Trophoblast cell (in vitro differentiated cells and primary cell): ENCODE data around the gene DUSP28.

Experiments used
- DNase-seq, 2 donors: peaks; one replicate each; pipeline ENCODE4 v3.0.0-alpha.2; 2016
- H2AFZ ChIP-seq: 2 replicates; pipeline ENCODE4 v1.6.1; 2013; ENCODE audit warnings: low read length, moderate library complexity, mild to moderate bottlenecking; ENCODE audit not compliant: insufficient read depth, poor library complexity
- H2AK5ac ChIP-seq: 2 replicates; pipeline ENCODE4 v1.6.1; 2013; ENCODE audit warnings: mild to moderate bottlenecking, low read length
- H2BK120ac ChIP-seq: 2 replicates; pipeline ENCODE4 v1.6.1; 2013; ENCODE audit warnings: low read length, mild to moderate bottlenecking, moderate library complexity; ENCODE audit not compliant: insufficient read depth, poor library complexity
- H2BK12ac ChIP-seq: 2 replicates; pipeline ENCODE4 v1.6.1; 2013; ENCODE audit warnings: mild to moderate bottlenecking, low read length, moderate library complexity
- H2BK5ac ChIP-seq: 2 replicates; pipeline ENCODE4 v1.6.1; 2013; ENCODE audit warnings: low read length, low read depth, moderate library complexity, mild to moderate bottlenecking; ENCODE audit not compliant: poor library complexity
- H3K14ac ChIP-seq: 2 replicates; pipeline ENCODE4 v1.6.1; 2013; ENCODE audit warnings: mild to moderate bottlenecking, low read length
- H3K18ac ChIP-seq: 2 replicates; pipeline ENCODE4 v1.6.1; 2013; ENCODE audit warnings: mild to moderate bottlenecking, low read length
- H3K23ac ChIP-seq: 2 replicates; pipeline ENCODE4 v1.6.1; 2013; ENCODE audit warnings: low read length
- H3K27ac ChIP-seq: 2 replicates; pipeline ENCODE4 v1.5.1; 2013; ENCODE audit warnings: low read depth, mild to moderate bottlenecking, inconsistent platforms, low read length, moderate library complexity
- H3K27me3 ChIP-seq: 2 replicates; pipeline ENCODE4 v1.6.1; 2013; ENCODE audit warnings: inconsistent platforms, mild to moderate bottlenecking, low read length, moderate library complexity; ENCODE audit not compliant: insufficient read depth
- H3K36me3 ChIP-seq, 2 experiments: 1 replicate in 1 of 2; 2 replicates in 1 of 2; pipeline ENCODE4 v1.6.1; 2013; ENCODE audit warnings: low read length in 2 of 2, mild to moderate bottlenecking in 2 of 2, moderate library complexity in 1 of 2; ENCODE audit not compliant: insufficient read depth in 2 of 2, control insufficient read depth in 1 of 2
- H3K4ac ChIP-seq: 2 replicates; pipeline ENCODE4 v1.6.1; 2013; ENCODE audit warnings: low read depth, mild to moderate bottlenecking, low read length, moderate library complexity
- H3K4me1 ChIP-seq, 2 experiments: 1 replicate in 1 of 2; 2 replicates in 1 of 2; pipeline ENCODE4 v1.6.1; 2013; ENCODE audit warnings: low read length in 2 of 2, mild to moderate bottlenecking in 2 of 2, moderate library complexity in 1 of 2; ENCODE audit not compliant: insufficient read depth in 2 of 2, control insufficient read depth in 1 of 2
- H3K4me2 ChIP-seq: 2 replicates; pipeline ENCODE4 v1.6.1; 2013; ENCODE audit warnings: inconsistent platforms, mild to moderate bottlenecking, low read length, moderate library complexity
- H3K4me3 ChIP-seq: 2 replicates; pipeline ENCODE4 v1.5.1; 2013; ENCODE audit warnings: mild to moderate bottlenecking, low read depth, low read length, inconsistent platforms
- H3K79me1 ChIP-seq: one replicate; pipeline ENCODE4 v1.6.1; 2013; ENCODE audit warnings: low read length
- H3K79me2 ChIP-seq: 2 replicates; pipeline ENCODE4 v1.6.1; 2013; ENCODE audit warnings: low read length, mild to moderate bottlenecking; ENCODE audit not compliant: control insufficient read depth, insufficient read depth, poor library complexity
- H3K9ac ChIP-seq: 2 replicates; pipeline ENCODE4 v1.6.1; 2013; ENCODE audit warnings: mild to moderate bottlenecking, low read length
- H3K9me3 ChIP-seq: 2 replicates; pipeline ENCODE4 v1.6.1; 2013; ENCODE audit warnings: low read depth, mild to moderate bottlenecking, control low read depth, inconsistent platforms, low read length; ENCODE audit not compliant: insufficient read depth
- H4K12ac ChIP-seq: 2 replicates; pipeline ENCODE4 v1.6.1; 2013; ENCODE audit warnings: low read depth, mild to moderate bottlenecking, low read length, moderate library complexity
- H4K8ac ChIP-seq: 2 replicates; pipeline ENCODE4 v1.6.1; 2013; ENCODE audit warnings: low read depth, mild to moderate bottlenecking, low read length, moderate library complexity
- H4K91ac ChIP-seq: one replicate; pipeline ENCODE4 v1.6.1; 2013; ENCODE audit warnings: low read depth, mild to moderate bottlenecking, low read length, moderate library complexity
- WGBS: extraction: QIAGEN DNeasy Blood & Tissue Kit; methylation state at CpG from one replicate; pipeline ENCODE4 v1.1.7; 2013; ENCODE audit warnings: missing lambda C conversion rate; ENCODE audit not compliant: insufficient read length, insufficient coverage; ENCODE audit errors: extremely low coverage; 5-methylcytosine and 5-hydroxymethylcytosine counted together

Gene DUSP28

DNA sequence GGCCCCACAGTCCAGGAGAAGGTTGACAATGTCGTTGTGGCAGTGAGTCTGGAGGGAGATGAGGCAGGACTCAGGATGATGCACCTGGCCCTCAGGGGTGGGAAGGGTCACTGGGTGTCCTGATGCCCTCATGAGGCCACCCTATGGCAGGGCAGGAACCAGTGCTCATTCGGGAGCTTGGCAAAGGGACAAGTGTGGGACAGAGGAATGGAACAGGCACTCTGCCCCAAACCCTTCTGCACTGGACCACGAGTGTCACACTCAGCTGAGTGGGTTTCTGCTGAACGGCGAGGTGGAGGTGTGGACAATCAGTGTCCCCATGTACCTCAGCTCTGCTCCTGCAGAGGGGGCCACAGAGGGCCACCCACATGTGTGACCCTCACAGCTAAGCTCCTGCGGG is 34.4 kb upstream of the DUSP28 start:
- Histone ChIP-seq H3K79me2 (no peaks in the 10 kb centered on the region), H4K8ac (no peak overlapping the region), H2AK5ac (no peak overlapping the region), H3K4me3 (peak overlapping the region; percentile 47), H3K36me3 (peaks cover 34 to 35% of the 10 kb centered on the region in 2 experiments), H3K9ac (no peak overlapping the region), H3K27ac (no peak overlapping the region), H3K9me3 (peaks cover 63% of the 10 kb centered on the region), H3K4me1 (no peaks in the 10 kb centered on the region), H4K12ac (no peak overlapping the region), H3K4me2 (no peak overlapping the region), H3K4ac (no peak overlapping the region), H4K91ac (no peak overlapping the region), H3K23ac (no peak overlapping the region), H2BK12ac (no peak overlapping the region), H2AFZ (no peak overlapping the region), H3K27me3 (no peaks in the 10 kb centered on the region), H2BK120ac (no peak overlapping the region), H3K18ac (no peak overlapping the region), H2BK5ac (no peak overlapping the region), H3K14ac (no peak overlapping the region), H3K79me1 (no peaks in the 10 kb centered on the region)
- no peak for DNase-seq
- no CpG with 5 or more reads among the region's 6 CpGs for WGBS

DNA sequence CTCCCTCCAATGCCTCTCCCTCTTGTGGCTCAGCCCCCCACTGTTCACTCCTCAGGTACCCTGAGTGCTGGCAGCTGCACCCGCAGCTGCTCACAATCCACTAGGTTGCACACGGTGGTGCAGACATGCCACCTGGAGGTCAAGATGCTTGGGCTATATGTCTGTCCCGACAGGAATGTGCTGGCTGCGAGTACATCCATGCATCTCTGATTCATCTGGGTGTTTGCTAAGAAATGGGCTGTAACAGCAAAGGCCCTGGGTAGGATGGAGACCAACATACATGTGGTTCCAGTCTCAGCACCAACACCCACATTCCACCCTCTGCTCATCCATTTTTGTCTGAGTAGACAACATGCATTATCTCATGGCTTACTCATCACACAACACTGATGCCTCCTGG is 33.6 kb upstream of the DUSP28 start:
- Histone ChIP-seq H3K4ac (no peak overlapping the region), H3K18ac (no peak overlapping the region), H2BK5ac (no peak overlapping the region), H3K9me3 (peaks cover 59% of the 10 kb centered on the region), H3K9ac (no peak overlapping the region), H3K79me2 (no peaks in the 10 kb centered on the region), H4K91ac (no peak overlapping the region), H3K14ac (no peak overlapping the region), H2AFZ (no peak overlapping the region), H4K12ac (no peak overlapping the region), H2BK12ac (no peak overlapping the region), H3K27me3 (no peaks in the 10 kb centered on the region), H3K27ac (no peak overlapping the region), H3K4me2 (no peak overlapping the region), H3K79me1 (no peaks in the 10 kb centered on the region), H3K36me3 (peaks cover 34 to 35% of the 10 kb centered on the region in 2 experiments), H4K8ac (no peak overlapping the region), H3K4me3 (no peak overlapping the region), H3K4me1 (no peaks in the 10 kb centered on the region), H3K23ac (no peak overlapping the region), H2BK120ac (no peak overlapping the region), H2AK5ac (no peak overlapping the region)
- WGBS = no CpG with 5 or more reads among the region's 4 CpGs
- DNase-seq = peak; percentile 74 to 83

DNA sequence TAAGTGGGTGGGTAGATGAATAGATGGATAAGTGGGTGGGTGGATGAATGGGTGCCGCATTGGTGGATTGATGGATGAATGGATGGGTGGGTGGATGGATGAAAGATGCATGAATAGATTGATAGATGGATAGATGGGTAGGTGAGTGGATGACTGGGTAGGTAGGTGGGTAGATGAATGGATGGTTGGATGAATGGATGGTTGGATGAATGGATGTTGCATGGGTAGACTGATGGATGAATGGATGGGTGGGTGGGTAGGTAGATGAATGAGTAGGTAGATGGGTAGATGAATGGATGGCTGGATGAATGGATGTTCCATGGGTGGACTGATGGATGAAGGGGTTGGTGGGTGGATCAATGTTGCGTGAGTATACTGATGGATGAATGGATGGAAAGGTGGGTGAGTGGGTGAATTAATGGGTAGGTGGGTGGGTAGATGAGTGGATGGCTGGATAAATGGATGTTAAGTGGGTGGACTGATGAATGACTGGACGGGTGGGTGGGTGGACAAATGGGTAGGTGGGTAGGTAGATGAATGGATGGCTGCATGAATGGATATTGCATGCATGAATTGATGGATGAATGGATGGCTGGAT is 32.9 kb upstream of the DUSP28 start:
- no peak overlapping the region for H3K9ac ChIP-seq
- H4K91ac ChIP-seq = no peak overlapping the region
- no peak for DNase-seq
- no peak overlapping the region for H3K23ac ChIP-seq
- no peak overlapping the region for H3K4me2 ChIP-seq
- H3K4me1 ChIP-seq = no peaks in the 10 kb centered on the region
- peaks cover 34% of the 10 kb centered on the region in 2 experiments for H3K36me3 ChIP-seq
- H4K8ac ChIP-seq = no peak overlapping the region
- peaks cover 59% of the 10 kb centered on the region for H3K9me3 ChIP-seq
- no peak overlapping the region for H2AFZ ChIP-seq
- H2AK5ac ChIP-seq = no peak overlapping the region
- no peaks in the 10 kb centered on the region for H3K79me2 ChIP-seq
- H2BK5ac ChIP-seq = no peak overlapping the region
- no peak overlapping the region for H3K27ac ChIP-seq
- H3K27me3 ChIP-seq = no peaks in the 10 kb centered on the region
- WGBS = 75% methylated on average over 1 of the region's 3 CpGs
- no peak overlapping the region for H3K18ac ChIP-seq
- no peak overlapping the region for H2BK12ac ChIP-seq
- H4K12ac ChIP-seq = no peak overlapping the region
- no peak overlapping the region for H3K4ac ChIP-seq
- no peak overlapping the region for H3K14ac ChIP-seq
- no peaks in the 10 kb centered on the region for H3K79me1 ChIP-seq
- no peak overlapping the region for H2BK120ac ChIP-seq
- H3K4me3 ChIP-seq = no peak overlapping the region

DNA sequence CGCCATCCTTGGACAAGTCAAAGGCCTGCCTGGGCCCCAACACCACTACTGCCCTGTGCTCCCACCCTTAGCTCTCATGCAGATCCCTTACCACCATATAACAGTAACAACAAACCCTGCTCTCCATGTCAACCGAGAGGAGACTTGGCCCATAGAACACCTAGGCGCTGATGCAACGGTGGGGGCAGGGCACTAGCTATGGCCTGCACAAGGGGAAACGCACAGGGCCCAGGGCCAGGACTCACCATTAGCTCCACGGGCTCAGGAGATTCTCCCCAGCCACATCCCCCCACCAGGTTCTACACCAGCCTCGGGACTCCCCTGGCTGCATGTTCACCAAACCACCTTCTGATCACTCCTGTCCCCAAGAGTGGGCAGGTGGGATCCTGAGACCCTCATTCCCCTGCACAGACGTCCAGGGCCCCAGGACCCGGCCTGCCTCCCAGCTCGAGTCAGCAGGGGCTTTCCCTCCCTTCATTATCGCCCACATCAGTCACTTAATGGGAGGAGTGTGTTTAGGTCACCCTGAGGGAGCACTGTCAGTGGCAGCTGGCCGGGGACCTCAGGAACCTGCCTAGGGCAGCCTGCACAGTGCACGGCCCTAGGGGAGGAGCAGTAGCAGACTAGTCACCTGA is 31.6 kb upstream of the DUSP28 start:
- no peak overlapping the region for H2BK5ac ChIP-seq
- H3K79me1 ChIP-seq = no peaks in the 10 kb centered on the region
- no peak overlapping the region for H4K91ac ChIP-seq
- no peak overlapping the region for H3K23ac ChIP-seq
- H3K4me1 ChIP-seq = no peaks in the 10 kb centered on the region
- H3K9ac ChIP-seq = no peak overlapping the region
- DNase-seq = no peak
- H3K9me3 ChIP-seq = peaks cover 48% of the 10 kb centered on the region
- no peak overlapping the region for H2BK12ac ChIP-seq
- H3K4me2 ChIP-seq = no peak overlapping the region
- no peak overlapping the region for H2BK120ac ChIP-seq
- no peaks in the 10 kb centered on the region for H3K79me2 ChIP-seq
- H4K8ac ChIP-seq = no peak overlapping the region
- H3K14ac ChIP-seq = no peak overlapping the region
- H4K12ac ChIP-seq = no peak overlapping the region
- no peak overlapping the region for H3K27ac ChIP-seq
- H3K27me3 ChIP-seq = no peaks in the 10 kb centered on the region
- H2AK5ac ChIP-seq = no peak overlapping the region
- H3K36me3 ChIP-seq = peaks cover 23 to 25% of the 10 kb centered on the region in 2 experiments
- no CpG with 5 or more reads among the region's 13 CpGs for WGBS
- H2AFZ ChIP-seq = no peak overlapping the region
- no peak overlapping the region for H3K4ac ChIP-seq
- no peak overlapping the region for H3K4me3 ChIP-seq
- no peak overlapping the region for H3K18ac ChIP-seq
